Measurements from ENCODE around the gene NQO1. TPM values are rescaled to one million over a fixed set of nuclear protein-coding genes. Genes with fewer than 3 reads are reported as not detected.

The NQO1 gene
- polyA plus RNA-seq, 1 donor (not counting 4 experiments of a cell fraction or from before 2014, with no cell fraction given) = 166 TPM

DNA sequence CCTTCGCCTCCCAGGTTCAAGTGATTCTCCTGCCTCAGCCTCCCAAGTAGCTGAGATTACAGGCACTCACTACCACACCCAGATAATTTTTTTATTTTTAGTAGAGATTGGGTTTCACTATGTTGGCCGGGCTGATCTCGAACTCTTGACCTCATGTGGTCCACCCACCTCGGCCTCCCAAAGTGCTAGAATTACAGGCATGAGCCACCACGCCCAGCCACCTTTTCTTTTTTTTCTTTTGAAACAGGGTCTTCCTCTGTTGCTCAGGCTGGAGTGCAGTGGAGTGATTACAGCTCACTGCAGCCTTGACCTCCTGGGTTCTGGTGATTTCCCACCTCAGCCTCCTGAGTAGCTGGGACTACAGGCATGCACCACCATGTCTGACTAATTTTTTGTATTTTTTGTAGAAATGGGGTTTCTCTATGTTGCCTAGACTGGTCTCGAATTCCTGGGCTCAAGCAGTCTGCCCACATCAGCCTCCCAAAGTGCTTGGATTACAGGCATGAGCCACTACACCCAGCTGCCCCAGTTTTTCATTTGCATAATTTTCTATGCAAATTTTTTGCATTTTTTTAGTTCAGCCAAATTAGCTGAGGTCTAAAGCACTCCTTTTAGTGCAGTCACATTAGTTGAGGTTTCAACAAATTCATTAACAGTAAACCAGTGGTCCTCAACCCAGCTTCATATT, 47.0 kb upstream of the NQO1 start:
- Histone ChIP-seq H3K27ac (ENCODE audit: control insufficient read depth, insufficient read depth, low read length) (no peak overlapping the region), H3K79me2 (ENCODE audit: control insufficient read depth, insufficient read depth, low read length) (peaks cover 34% of the 10 kb centered on the region), H3K4me3 (ENCODE audit: control insufficient read depth in 2 of 3, extremely low read depth in 1 of 3, insufficient read depth in 2 of 3, low read depth in 1 of 3, low read length in 3 of 3) (no peak overlapping the region), H3K27me3 (ENCODE audit: control insufficient read depth, extremely low read depth, insufficient read depth, low read length) (no peaks in the 10 kb centered on the region), H3K36me3 (ENCODE audit: control insufficient read depth in 2 of 2, extremely low read depth in 1 of 2, insufficient read depth in 2 of 2, low read length in 2 of 2) (no peaks in the 10 kb centered on the region), H2AFZ (ENCODE audit: control insufficient read depth, low read length) (no peak overlapping the region), H4K20me1 (ENCODE audit: control insufficient read depth, extremely low read depth, insufficient read depth, low read length) (no peaks in the 10 kb centered on the region), H3K9me1 (ENCODE audit: control insufficient read depth, extremely low read depth, insufficient read depth, low read length) (no peaks in the 10 kb centered on the region), H3K9ac (ENCODE audit: control insufficient read depth, extremely low read depth, insufficient read depth, low read length) (no peak overlapping the region), H3K4me1 (ENCODE audit: control insufficient read depth, extremely low read depth, insufficient read depth, low read length) (no peaks in the 10 kb centered on the region), H3K9me3 (ENCODE audit: control insufficient read depth, low read depth, low read length) (no peaks in the 10 kb centered on the region), H3K4me2 (ENCODE audit: control insufficient read depth, extremely low read depth, insufficient read depth, low read depth, low read length) (no peak overlapping the region)
- dilution Hi-C loops (cut with MboI; ENCODE audit: extremely low pct_ligation_motif_present, low sequenced_read_pairs) = no loop called here
- no peak for FAIRE-seq
- TF ChIP-seq EZH2 (IDR thresholded peaks at IDR 0.05; ENCODE audit: low read length) = no peak
- TF ChIP-seq, protein P1, sequence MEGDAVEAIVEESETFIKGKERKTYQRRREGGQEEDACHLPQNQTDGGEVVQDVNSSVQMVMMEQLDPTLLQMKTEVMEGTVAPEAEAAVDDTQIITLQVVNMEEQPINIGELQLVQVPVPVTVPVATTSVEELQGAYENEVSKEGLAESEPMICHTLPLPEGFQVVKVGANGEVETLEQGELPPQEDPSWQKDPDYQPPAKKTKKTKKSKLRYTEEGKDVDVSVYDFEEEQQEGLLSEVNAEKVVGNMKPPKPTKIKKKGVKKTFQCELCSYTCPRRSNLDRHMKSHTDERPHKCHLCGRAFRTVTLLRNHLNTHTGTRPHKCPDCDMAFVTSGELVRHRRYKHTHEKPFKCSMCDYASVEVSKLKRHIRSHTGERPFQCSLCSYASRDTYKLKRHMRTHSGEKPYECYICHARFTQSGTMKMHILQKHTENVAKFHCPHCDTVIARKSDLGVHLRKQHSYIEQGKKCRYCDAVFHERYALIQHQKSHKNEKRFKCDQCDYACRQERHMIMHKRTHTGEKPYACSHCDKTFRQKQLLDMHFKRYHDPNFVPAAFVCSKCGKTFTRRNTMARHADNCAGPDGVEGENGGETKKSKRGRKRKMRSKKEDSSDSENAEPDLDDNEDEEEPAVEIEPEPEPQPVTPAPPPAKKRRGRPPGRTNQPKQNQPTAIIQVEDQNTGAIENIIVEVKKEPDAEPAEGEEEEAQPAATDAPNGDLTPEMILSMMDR (optimal IDR thresholded peaks at IDR 0.05 in 1 of 3, IDR thresholded peaks at IDR 0.05 in 1 of 3, conservative IDR thresholded peaks at IDR 0.05 in 1 of 3; ENCODE audit: extremely low read depth in 1 of 3, insufficient read depth in 2 of 3, low read length in 3 of 3) = no peak
- DNase-seq (ENCODE audit: low read depth, low spot score) = no peak

DNA sequence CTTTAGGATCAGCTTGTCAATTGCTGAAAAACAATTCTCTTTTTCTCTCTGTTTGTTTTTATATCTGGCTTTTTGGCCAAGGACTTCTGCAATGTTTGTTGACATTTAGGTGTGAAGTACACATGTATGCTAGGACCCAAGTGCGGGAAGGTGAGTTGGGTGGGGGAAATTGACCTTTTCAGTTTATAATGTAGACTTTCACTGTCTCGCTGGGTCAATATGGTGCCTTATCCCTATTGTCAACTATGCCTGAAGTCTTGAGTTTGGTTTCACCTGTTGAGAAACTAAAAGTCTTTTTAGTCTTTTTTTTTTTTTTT, 45.2 kb upstream of the NQO1 start:
- H3K4me3 ChIP-seq (ENCODE audit: control insufficient read depth in 2 of 3, extremely low read depth in 1 of 3, insufficient read depth in 2 of 3, low read depth in 1 of 3, low read length in 3 of 3) = no peak overlapping the region
- no peak for DNase-seq (ENCODE audit: low read depth, low spot score)
- H4K20me1 ChIP-seq (ENCODE audit: control insufficient read depth, extremely low read depth, insufficient read depth, low read length) = no peaks in the 10 kb centered on the region
- FAIRE-seq = no peak
- no peaks in the 10 kb centered on the region for H3K4me1 ChIP-seq (ENCODE audit: control insufficient read depth, extremely low read depth, insufficient read depth, low read length)
- no peaks in the 10 kb centered on the region for H3K9me1 ChIP-seq (ENCODE audit: control insufficient read depth, extremely low read depth, insufficient read depth, low read length)
- no peak overlapping the region for H2AFZ ChIP-seq (ENCODE audit: control insufficient read depth, low read length)
- H3K9ac ChIP-seq (ENCODE audit: control insufficient read depth, extremely low read depth, insufficient read depth, low read length) = no peak overlapping the region
- no peaks in the 10 kb centered on the region for H3K36me3 ChIP-seq (ENCODE audit: control insufficient read depth in 2 of 2, extremely low read depth in 1 of 2, insufficient read depth in 2 of 2, low read length in 2 of 2)
- H3K4me2 ChIP-seq (ENCODE audit: control insufficient read depth, extremely low read depth, insufficient read depth, low read depth, low read length) = no peak overlapping the region
- H3K27ac ChIP-seq (ENCODE audit: control insufficient read depth, insufficient read depth, low read length) = no peak overlapping the region
- dilution Hi-C loops (cut with MboI; ENCODE audit: extremely low pct_ligation_motif_present, low sequenced_read_pairs) = no loop called here
- peaks cover 42% of the 10 kb centered on the region for H3K79me2 ChIP-seq (ENCODE audit: control insufficient read depth, insufficient read depth, low read length)
- no peaks in the 10 kb centered on the region for H3K27me3 ChIP-seq (ENCODE audit: control insufficient read depth, extremely low read depth, insufficient read depth, low read length)
- H3K9me3 ChIP-seq (ENCODE audit: control insufficient read depth, low read depth, low read length) = no peaks in the 10 kb centered on the region
- no peak for TF ChIP-seq EZH2 (IDR thresholded peaks at IDR 0.05; ENCODE audit: low read length)
- TF ChIP-seq, protein P1 (optimal IDR thresholded peaks at IDR 0.05 in 1 of 3, IDR thresholded peaks at IDR 0.05 in 1 of 3, conservative IDR thresholded peaks at IDR 0.05 in 1 of 3; ENCODE audit: extremely low read depth in 1 of 3, insufficient read depth in 2 of 3, low read length in 3 of 3) = no peak
